Lower leg skin (tissue), 4 donors: ENCODE measurements around the gene PACS2. TPM values are rescaled to one million over a fixed set of nuclear protein-coding genes. Genes with fewer than 3 reads are reported as not detected.

Source experiments
- DNase-seq, 2 donors: peaks; one replicate each; pipeline ENCODE4 v3.0.0-alpha.2; 2019; ENCODE audit warnings: low spot score in 2 of 2
- H3K4me3 ChIP-seq: fragments of 200-600 bp; sonication (generic); 2 replicates; pipeline ENCODE4 v1.5.1; 2017; ENCODE audit warnings: mild to moderate bottlenecking, low read depth; ENCODE audit not compliant: poor library complexity, severe bottlenecking
- POLR2A ChIP-seq, 2 donors: fragments of 450-650 bp; IDR thresholded peaks; one replicate each; pipeline ENCODE4 v1.6.1; 2016 to 2017; ENCODE audit warnings: antibody characterized with exemption in 2 of 2, mild to moderate bottlenecking in 1 of 2, moderate library complexity in 1 of 2
- WGBS, 2 donors: methylation state at CpG; one replicate each; pipeline ENCODE4 v1.1.5; 2018; 5-methylcytosine and 5-hydroxymethylcytosine counted together
- intact Hi-C: fragments of 100-400 bp; cut with DNase I; formaldehyde crosslinking; loops from one replicate; pipeline ENCODE4 v1.15.0; 2023; ENCODE audit warnings: low total_unique reads
- total RNA-seq, 4 donors: library from RNA; depleted of rRNA; stranded (reverse); fragments of >200 nt; gene quantifications; one replicate each; pipeline ENCODE4 v1.1.0, GENCODE V29; 2016
- TF ChIP-seq, protein P1 (sequence below), 3 donors: fragments of 450-650 bp; IDR thresholded peaks; one replicate each; pipeline ENCODE4 v1.5.1; 2016; ENCODE audit warnings: antibody characterized with exemption in 3 of 3, mild to moderate bottlenecking in 3 of 3, moderate library complexity in 2 of 3

Gene PACS2
- total RNA-seq, 4 donors from 2014 or later: 25.9 to 75.1 (median 54.3) TPM

- WGBS, 2 donors: 96 to 98% methylated on average over 22 to 31 of the region's 32 CpGs
- intact Hi-C loops: loop anchor here (5.0 kb wide), 1 partner anchor 904 kb away; no protein-coding TSS in a partner anchor
- TF ChIP-seq POLR2A (IDR thresholded peaks at IDR 0.05): no peak
- TF ChIP-seq, protein P1, sequence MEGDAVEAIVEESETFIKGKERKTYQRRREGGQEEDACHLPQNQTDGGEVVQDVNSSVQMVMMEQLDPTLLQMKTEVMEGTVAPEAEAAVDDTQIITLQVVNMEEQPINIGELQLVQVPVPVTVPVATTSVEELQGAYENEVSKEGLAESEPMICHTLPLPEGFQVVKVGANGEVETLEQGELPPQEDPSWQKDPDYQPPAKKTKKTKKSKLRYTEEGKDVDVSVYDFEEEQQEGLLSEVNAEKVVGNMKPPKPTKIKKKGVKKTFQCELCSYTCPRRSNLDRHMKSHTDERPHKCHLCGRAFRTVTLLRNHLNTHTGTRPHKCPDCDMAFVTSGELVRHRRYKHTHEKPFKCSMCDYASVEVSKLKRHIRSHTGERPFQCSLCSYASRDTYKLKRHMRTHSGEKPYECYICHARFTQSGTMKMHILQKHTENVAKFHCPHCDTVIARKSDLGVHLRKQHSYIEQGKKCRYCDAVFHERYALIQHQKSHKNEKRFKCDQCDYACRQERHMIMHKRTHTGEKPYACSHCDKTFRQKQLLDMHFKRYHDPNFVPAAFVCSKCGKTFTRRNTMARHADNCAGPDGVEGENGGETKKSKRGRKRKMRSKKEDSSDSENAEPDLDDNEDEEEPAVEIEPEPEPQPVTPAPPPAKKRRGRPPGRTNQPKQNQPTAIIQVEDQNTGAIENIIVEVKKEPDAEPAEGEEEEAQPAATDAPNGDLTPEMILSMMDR (IDR thresholded peaks at IDR 0.05): no peak
- no peak for DNase-seq
- no peak overlapping the region for H3K4me3 ChIP-seq
These were observed 68.7 kb downstream of the PACS2 start for GRCh38 chr14:105383083-105383730.

GRCh38 chr14:105384041-105384557 is 69.6 kb downstream of the PACS2 start:
- WGBS, 2 donors: 72 to 97% methylated on average over 6 to 11 of the region's 23 CpGs
- H3K4me3 ChIP-seq: no peak overlapping the region
- DNase-seq: no peak
- intact Hi-C loops: loop anchor here (5.0 kb wide), 1 partner anchor 903 kb away; no protein-coding TSS in a partner anchor
- TF ChIP-seq, protein P1 (IDR thresholded peaks at IDR 0.05): no peak
- TF ChIP-seq POLR2A (IDR thresholded peaks at IDR 0.05): no peak

GRCh38 chr14:105384605-105385321 is 70.2 kb downstream of the PACS2 start:
- 84 to 87% methylated on average over 8 to 16 of the region's 29 CpGs for WGBS, 2 donors
- TF ChIP-seq, protein P1 (IDR thresholded peaks at IDR 0.05): no peak
- TF ChIP-seq POLR2A (IDR thresholded peaks at IDR 0.05): no peak

DNA sequence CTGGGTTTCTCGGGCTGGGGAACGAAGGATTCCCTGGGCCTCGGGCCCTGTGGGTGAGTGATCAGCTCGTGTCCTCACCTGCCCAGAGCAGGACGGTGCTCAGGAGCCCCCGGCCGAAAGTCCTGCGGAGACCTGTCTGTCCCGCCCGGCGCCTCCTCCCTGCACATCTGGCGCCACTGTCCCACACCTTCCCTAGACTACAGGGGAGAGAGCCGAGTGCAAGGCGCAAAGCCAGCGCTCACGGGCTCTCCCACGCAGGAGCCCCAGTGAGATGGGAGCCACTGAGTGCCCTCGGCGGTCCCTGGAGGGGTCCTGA is 70.7 kb downstream of the PACS2 start:
- no peak for TF ChIP-seq POLR2A (IDR thresholded peaks at IDR 0.05)
- TF ChIP-seq, protein P1 (IDR thresholded peaks at IDR 0.05): no peak
- no peak overlapping the region for H3K4me3 ChIP-seq
- 74 to 81% methylated on average over 19 of the region's 19 CpGs for WGBS, 2 donors
- no peak for DNase-seq
- intact Hi-C loops: no loop called here

More at GRCh38 chr14:105384605-105385321, 70.2 kb downstream of the PACS2 start:
- H3K4me3 ChIP-seq: no peak overlapping the region
- DNase-seq: no peak
- intact Hi-C loops: loop anchor here (5.0 kb wide), 1 partner anchor 903 kb away; no protein-coding TSS in a partner anchor

DNA sequence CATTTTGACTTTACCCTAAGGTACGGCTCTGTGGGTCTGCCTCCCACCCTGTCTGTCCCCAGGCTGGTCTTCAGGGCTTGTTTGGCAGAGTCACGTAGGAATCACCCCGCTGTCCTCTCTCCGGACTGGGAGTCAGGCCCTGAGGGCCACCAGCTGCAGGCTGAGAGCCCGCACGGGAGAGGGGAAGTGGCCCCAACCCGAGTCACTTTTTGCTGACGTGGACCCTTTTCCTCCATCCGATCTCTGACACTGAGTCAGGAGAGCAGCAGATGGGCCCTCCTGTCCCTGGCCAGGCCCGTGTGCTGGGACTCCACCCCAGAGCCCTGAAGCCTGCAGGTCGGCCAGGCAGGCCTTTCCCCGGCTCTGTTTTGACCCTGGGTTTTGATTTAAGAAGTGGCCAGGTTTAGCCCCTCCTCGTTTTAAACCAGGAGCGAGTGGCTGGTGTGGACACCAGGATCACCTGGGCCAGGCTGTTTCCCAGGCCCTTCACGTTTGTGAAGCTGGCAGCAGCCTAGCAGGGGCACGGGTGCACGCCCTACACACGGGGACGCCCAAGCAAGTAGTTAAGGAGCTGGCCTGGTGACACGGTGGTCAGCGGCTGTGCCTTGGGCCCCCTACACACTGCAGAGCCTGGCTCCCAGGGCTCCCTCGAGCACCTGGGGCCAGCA is 71.3 kb downstream of the PACS2 start:
- 81 to 87% methylated on average over 22 of the region's 22 CpGs for WGBS, 2 donors

More for the DNA sequence above, 71.3 kb downstream of the PACS2 start:
- H3K4me3 ChIP-seq: no peak overlapping the region
- no peak for DNase-seq
- TF ChIP-seq POLR2A (IDR thresholded peaks at IDR 0.05): no peak
- TF ChIP-seq, protein P1 (IDR thresholded peaks at IDR 0.05): no peak
- intact Hi-C loops: no loop called here
